Measurements from ENCODE around the gene NPAT.
"Not testable (repeated sequence)": the region's sequence is repeated elsewhere in the genome, so short reads cannot be mapped to it uniquely, and the experiment has no call there.

Gene NPAT

DNA sequence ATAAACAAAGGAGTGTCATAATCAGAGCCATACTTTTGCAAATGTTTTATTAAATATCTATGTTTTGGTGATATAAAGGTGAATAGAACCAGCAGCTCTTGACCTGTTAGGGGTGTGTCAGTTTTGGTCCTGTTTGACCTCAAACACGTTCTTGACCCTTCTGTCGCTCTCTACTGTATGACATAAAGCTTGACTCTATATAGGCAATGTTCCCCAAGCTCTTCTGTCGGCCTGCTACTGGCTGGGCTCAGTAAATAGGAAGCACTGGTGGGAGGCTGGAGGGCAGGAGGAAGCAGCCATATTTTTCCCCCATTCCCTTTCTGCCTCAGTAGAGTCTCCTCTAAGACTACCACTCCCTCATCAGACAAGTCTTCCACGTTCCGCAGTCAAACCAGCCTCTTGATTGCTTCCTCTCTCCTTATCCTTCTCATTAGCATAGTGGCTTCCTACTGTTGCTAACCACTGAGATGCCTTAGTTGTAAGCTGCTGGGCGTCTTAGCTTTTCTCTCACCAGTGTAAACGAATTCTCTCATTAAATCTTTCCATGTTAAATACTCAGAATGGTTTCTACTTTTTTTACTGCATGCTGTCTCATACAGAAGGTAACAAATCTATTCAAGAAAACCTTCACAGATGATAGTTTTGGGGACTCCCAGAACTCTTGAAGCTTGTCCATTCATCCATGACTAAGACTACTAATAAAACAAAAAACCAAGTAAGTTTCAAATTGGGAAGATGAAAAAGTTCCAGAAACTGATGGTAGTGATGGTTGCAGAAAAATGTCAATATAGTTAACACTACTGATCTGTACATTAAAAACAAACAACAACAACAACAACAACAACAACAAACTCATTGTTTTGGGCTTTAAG is 3.3 kb downstream of the NPAT start:
- DNase-seq (ENCODE audit: low read depth) = no peak

DNA sequence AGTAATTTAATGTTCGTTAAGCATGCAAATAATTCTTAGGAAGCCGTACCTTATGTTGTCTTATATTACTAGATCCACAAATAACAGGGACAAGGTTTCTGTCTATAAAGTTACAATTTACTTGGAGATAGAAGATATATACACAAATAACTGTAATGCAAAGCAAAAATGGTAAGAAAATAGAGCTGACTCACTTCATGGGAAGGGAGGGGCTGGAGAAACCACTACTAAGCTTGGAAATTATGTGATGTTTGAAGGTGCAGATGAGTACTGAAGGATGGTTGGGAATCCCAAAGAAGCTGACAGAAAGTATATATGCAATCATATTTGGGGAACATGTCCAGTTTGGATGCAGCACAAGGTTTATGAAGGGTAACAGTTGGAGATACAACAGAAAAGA is 4.0 kb downstream of the NPAT start:
- no peak for DNase-seq (ENCODE audit: low read depth)

DNA sequence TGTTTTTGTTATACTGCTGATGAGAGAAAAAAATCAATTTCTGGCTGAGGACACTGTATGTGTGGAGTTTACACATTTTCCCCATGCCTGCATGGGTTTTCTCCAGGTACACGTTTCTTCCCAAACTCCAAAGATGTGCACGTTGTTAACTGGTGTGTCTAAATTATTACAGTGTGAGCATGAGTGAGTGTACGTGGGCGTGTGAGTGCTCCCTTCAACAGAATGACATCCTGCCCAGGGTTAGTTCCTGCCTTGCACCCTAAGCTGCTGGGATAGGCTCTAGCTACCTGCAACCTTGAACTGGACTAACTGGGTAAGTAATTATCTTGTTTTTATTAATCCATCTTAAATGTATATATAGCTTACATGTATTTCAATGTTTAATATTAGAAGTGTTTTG is 5.5 kb downstream of the NPAT start:
- DNase-seq (ENCODE audit: low read depth) = no peak

DNA sequence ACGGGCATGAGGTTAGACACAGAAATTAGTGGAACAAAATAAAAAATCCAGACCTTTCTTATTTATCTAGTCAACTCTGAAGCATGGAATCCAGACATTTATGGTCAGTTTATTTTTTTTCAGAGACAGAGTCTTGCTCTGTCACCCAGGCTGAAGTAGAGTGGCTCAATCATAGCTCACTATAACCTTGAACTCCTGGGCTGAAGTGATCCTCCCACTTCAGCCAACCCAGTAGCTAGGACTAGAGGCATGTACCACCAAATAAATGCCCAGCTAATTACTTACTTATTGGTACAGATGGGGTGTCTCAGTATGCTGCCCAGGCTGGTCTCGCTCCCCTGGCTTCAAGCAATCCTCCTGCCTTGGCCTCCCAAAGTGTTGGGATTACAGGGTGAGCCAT is 8.7 kb downstream of the NPAT start:
- no peak for DNase-seq (ENCODE audit: low read depth)

DNA sequence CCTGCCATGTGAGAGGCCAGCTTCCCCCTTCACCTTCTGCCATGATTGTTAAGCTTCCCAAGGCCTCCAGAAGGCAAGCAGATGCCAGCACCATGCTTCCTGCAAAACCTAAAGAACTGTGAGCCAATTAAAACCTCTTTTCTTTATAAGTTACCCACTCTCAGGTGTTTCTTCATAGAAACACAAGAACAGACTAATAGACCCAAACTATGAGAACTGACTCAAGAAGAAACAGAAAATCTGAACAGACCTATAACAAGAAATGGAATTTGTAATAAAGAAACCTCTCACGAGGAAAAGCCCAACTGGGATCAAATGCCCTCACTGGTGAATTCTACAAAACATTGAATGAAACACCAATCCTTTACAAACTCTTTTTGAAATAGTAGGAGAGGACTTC is 12.0 kb downstream of the NPAT start:
- no peak for DNase-seq (ENCODE audit: low read depth)

DNA sequence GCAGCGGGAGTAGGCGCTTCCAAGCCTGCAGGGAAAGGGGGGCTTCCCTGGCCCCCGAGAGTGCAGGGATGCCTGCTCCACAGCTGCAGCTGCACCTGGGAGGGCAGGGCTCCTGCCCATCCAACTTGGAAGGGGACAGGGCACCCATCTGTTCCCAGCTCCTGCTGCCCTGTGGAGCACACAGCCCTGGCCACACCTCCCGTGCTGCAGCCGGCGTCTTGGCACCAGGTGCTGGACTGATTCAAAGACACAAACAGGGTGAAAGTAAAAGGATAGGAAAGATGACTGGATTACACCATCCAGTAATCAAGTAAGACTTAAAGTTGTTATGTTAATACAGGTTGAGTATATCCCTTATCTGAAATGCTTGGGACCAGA is 14.8 kb downstream of the NPAT start:
- no peak for DNase-seq (ENCODE audit: low read depth)

DNA sequence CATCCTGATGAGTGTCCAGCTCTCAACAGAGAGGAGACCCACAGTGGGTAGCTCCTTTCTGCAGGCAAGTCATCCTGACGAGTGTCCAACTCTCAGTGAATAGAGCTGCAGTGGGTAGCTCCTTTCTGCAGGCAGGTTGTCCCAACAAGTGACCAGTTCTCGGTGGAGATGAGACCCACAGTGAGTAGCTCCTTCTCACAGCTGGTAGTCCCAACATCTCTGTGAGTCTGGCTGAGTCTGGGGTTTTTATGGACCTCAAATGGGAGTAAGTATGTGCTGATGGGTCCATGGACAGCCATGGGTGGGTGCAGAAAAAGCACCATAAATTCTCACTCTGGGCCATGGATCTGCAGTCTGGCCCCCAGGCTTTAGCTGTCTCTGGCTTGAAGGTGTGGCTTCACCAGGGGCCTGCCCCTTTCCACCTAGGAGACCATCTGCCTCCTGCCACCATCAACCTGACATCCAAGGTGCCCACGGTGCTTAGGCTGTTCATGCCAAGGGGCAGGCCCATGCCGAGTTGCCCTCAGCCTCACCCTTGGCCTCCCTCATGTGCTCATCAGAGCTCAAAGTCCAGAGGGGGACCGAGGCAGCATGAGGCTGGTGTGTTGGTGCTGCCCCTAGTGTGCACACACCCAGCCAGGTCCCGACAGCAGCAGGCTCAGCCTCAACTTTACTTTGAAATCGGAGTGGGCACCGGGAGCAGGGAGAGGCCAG is 15.3 kb downstream of the NPAT start:
- DNase-seq (ENCODE audit: low read depth) = no peak

DNA sequence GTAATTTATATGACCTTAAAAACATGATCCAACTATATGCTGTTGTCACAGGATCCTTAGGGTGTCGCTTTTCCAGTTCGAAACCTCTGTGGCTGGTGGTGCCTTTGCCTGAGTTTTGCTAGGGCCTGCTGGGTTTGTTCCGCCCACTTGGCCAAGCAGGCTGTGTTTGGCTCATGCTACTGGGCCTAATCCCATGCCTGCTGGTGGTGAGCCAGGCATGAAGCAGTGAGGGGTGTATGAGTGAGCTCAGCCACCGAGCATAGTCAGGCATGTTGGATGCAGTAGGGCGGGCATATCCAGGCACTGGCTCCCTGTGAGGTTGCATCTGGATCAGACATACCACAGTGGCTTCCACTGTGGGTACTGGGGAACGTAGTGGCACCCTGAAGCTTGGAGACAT is 16.3 kb downstream of the NPAT start:
- no peak for DNase-seq (ENCODE audit: low read depth)

DNA sequence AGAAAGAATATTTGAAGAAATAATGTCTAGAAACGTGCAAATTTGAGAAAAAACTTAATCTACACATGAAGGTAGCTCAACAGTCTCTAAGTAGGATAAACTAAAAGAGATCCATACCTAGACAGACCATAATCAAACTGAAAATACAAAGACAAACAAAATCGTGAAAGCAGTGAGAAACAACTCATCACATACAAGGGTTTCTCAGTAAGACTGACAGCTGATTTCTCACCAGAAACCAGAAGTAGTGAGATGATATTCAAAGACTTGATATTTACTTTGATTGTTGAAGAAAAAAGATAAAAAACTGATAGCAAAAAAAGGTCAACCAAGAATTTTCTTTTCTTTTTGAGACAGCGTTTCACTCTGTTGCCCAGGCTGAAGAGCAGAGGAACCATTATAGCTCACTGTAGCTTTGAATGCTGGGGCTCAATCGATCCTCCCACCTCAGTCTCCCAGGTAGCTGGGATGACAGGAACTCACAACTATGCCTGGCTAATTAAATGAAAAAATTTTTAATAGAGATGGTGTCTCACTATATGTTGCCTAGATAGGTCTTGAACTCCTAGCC is 17.4 kb downstream of the NPAT start:
- DNase-seq (ENCODE audit: low read depth) = no peak

DNA sequence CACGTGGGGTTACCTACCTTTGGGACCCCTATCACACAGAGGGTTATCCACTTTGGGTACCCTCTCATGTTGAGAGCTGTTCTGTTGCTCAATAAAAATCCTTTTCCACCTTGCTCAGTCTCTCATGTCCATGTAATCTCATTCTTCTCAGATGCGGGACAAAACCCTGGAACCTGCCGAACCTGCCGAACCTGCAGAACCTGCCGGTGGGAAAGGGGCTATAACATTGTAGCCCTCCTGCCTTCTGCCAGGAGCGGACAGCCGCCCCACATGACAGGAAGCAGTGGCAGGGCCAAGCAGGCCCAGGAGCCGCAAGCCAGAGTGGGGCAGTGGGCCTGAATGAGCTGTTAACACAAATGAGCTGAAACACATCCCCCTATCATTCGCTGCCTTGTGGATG is 18.1 kb downstream of the NPAT start:
- no peak for DNase-seq (ENCODE audit: low read depth)

DNA sequence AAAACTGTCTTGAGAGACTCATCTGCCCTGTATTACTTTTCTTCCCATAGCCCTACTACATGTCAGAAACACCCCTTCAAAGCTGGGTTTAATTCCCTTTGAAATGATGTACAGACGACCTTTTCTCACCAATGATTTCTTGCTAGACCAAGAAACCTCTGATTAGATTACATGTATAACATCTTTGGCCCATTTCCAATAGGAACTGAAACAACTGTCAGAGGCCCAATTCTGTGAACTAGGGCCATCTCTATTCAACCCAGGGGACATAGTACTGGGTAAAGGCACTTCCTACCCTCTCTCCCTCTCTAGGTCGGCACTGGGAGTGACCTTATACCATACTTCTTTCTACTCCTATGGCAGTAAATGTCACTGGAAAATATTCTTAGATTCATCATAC is 19.4 kb downstream of the NPAT start:
- DNase-seq (ENCODE audit: low read depth) = no peak

DNA sequence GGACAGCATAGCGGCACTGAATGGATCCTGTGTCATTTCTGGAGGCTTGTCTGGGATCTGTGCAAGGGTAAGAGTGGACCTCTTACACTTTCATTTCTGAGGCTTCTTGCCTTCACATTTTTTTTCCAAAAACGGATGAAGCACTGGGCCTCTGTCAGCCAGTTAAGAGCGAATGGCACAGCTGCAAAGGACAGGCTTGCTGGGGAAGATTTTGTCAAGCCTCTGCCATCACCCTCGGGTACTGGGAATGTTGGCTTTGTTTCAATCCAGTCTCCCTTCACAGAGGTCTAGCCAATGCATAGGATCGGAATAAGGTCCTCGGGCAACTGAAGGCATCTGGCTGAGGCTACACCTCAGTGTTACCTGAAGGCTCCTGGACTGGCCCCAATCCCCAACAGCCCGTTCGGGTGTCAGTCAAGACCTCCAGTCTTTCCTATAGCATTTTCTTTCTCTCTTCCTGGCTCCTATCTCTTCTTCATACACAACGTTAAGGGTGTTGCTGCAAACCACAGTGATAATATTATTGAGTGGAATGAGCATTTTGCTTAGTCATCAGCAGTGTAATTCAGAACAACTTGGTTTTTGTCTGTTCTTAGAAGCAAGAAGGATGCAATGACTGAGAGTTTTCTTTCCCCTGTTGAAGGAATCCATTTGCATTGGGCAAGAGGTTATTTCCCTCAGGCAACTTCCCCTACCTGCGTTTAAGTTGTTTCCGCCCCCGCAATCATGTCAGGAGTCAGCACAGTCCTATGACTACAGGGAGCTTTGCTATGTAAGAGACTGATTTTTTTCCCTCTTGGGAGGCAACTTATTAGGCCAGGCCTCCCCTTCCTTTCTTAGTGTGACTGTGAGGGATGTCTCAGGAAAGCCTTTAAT is 22.8 kb downstream of the NPAT start:
- peak; percentile 38 for DNase-seq (ENCODE audit: low read depth)

DNA sequence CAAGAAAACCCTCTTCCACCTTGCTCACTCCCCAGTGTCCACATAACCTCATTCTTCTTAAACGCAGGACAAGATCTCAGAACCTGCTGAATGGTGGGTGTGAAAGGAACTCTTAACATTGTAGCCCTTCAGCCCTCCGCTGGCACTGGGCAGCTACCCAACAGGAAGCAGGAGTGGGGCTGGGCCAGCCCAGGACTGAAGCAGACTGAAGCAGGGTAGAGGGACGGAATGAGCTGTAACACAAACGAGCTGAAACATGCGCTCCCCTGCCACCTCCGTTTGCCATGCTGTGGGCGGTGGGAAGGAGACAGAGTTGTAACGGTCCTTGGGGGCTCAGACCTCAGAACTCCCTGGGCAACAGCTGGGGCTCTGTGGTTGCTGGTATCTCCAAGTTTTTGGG is 23.6 kb downstream of the NPAT start:
- DNase-seq (ENCODE audit: low read depth) = no peak

DNA sequence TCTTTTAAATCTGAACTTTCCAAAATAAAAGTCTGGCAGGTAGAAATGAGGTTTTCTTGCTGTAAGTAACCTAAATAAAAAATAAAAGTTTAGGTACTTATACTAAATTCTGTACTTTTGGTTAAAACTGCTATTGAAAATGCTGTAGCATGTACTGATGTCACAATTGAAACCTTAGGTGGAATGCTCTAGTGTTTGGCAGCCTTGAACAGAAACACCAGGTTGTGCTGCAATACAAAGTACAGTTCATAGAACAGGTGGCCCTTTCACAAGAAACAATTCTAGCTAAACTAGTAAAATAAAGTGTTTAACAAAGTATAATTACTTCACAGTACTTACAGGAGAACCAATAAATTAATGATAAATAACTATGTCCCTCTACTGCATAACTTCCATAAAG is 25.1 kb downstream of the NPAT start:
- no peak for DNase-seq (ENCODE audit: low read depth)

DNA sequence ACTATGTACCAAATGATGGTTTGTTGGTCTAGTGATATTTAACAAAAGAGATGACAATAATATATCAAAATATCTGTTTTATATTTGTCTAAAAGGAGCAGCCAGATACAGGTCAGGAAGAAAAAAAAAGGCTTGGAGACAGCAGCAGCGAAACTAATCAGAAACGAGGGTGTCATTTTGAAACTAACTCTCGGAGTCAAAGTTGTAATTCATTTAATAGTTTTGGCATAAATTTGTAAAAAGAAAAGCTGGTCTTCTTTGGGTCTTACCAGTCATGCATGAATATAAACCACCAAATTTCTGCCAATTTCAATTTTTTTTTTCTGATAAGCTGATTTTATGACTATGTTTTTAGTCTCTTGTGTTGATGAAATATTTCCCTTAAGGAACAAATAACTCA is 25.5 kb downstream of the NPAT start:
- no peak for DNase-seq (ENCODE audit: low read depth)

DNA sequence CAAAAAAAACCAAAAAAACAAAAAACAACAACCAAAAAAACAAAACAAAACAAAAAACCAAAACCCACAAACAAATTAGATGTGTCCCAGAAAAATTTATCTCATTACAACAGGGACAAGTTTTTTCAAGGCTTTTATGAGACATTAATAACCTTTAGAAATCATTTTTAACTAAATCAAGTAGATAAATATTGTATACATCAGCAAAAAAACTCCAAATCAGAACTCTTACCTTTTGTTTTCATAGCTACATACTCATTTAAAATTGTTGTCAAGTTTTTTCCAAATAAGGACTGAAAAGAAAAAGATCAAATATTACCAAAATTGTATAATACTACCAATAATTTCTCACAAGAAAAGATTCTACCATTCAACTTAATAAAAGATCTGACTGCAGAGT is 28.7 kb downstream of the NPAT start:
- DNase-seq (ENCODE audit: low read depth) = no peak

DNA sequence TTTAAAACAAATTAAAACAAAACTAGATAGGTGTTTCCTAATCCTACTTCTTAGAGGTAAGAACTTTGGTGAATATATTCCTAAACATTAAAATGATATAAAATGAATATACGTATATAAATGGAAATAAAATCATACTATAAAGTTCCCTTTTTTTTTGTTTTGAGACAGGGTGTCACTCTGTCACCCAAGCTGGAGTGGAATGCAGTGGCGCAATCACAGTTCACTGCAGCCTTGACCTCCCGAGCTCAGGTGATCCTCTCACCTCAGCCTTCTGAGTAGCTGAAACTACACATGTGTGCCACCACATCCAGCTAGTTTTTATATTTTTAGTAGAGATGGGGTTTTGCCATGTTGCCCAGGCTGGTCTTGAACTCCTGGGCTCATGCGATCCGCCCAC is 44.9 kb downstream of the NPAT start:
- no peak for DNase-seq (ENCODE audit: low read depth)

DNA sequence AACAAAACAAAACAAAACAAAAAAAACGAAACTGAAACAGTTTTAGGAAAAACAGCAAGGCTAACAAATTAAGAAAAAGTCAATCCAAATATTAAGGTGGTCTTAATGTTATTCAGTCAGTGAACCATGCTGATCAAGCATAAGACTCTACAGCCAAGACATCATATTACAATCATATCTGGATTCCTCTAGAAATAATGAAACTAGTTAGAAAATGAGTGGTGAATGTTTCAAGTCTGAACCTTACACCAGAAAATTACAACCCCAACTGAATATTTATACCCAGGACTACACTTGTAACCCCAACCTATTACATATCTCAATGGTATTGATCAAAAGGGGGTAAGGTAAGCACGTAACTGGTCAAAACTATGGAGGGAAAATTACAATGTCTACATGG is 52.3 kb downstream of the NPAT start:
- no peak for DNase-seq (ENCODE audit: low read depth)

DNA sequence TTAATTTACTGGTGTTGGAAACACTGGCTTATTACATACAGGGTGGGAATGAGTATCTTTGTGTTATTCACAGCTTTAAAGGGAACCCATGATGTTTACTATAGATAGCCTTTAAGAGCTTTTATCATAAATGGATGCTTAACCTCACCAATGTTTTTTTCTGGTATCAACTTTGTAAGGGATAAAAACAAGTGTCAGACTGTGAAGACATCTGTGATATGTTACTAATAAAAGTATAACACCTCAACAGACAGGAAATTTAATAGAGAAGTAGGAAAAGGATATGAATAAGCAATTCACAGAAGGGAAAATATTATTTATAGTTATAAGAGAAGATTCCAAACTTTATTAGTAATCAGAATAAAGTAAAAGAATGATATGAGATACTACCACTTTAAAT is 54.8 kb downstream of the NPAT start:
- DNase-seq (ENCODE audit: low read depth) = no peak

DNA sequence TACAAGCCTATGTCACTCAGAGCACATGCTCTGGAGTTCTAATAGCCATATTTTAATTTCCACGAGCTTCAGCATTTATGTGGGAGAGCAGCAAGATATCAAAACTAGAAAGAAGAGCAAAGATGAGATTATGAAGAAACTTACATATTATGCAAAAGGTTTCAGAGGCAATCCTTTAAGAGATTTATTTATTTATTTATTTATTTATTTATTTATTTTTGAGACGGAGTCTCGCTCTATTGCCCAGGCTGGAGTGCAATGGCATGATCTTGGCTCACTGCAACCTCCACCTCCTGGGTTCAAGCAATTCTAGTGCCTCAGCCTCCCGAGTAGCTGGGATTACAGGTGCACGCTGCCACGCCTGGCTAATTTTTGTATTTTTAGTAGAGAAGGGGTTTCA is 59.6 kb downstream of the NPAT start:
- not testable (repeated sequence) for DNase-seq (ENCODE audit: low read depth)

DNA sequence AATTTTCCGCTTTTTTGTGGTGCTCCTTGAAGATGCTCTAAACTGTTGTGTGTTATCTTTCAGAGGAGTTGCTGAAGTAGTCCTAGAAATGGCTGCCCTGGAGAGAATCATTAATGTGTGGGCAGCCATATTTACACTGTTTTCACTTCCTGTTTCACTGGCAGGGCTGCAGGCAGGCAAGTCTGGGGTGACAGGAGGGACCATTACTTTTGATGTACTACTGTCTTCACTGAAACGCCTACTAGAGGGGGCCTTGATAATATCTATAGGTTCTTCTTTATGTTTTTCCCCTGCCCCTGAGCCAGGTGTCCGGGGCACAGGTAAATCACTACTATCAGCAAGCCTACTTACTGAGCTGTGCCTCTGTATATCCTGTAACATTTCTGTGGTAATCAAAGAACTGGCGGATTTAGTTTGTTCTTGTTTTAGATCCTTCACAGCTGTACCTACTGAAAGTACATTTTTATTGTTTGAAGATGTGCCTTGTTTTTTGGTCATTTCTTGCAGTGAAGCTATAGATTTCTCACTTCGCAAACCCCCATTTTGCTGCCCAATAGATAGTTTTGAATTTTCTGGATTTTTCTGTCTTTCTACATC is 61.4 kb downstream of the NPAT start:
- DNase-seq (ENCODE audit: low read depth) = no peak

DNA sequence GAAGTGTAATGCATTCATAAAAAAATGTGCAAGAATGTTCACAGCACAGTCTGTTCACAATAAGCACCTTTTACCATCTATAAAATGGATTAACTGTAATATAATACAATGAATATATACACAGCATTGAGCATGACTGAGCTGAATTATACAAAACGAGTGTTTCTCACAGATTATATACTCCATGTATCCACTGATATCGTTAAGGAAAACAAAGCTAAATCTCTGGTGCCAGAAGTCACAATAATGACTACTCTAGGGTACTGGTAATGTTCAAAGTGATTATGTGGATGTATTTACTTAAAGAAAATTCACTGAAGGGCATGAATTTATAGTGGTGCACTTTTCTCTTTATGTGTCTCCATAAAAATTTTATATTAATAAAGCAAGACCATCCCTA is 67.8 kb downstream of the NPAT start:
- no peak for DNase-seq (ENCODE audit: low read depth)

Data from EH (cell line).